GM23338 (cell line): ENCODE results near the gene PTPRC. TPM values are rescaled to one million over a fixed set of nuclear protein-coding genes. Genes with fewer than 3 reads are reported as not detected.

ENCODE experiments used
- ATAC-seq: fragments of 200-7000 bp; cut with Tn5 transposase; 3 replicates; pipeline ENCODE4 v1.9.1; 2020
- DNase-seq: peaks from one replicate; pipeline ENCODE4 v3.0.0-alpha.2; 2015; ENCODE audit warnings: low spot score
- H2AFZ ChIP-seq: fragments of 200-600 bp; sonication (generic); 2 replicates; pipeline ENCODE4 v1.8.0; 2016; ENCODE audit warnings: antibody characterized with exemption, mild to moderate bottlenecking, moderate library complexity
- H3F3A ChIP-seq: fragments of 200-600 bp; sonication (generic); replicated peaks from 2 replicates; pipeline ENCODE4 v1.8.0; 2017; ENCODE audit warnings: antibody characterized with exemption, mixed run types, low read depth
- H3K27ac ChIP-seq: fragments of 200-600 bp; sonication (generic); 2 replicates; pipeline ENCODE4 v1.6.1; 2016; ENCODE audit warnings: low read depth
- H3K27me3 ChIP-seq: fragments of 200-600 bp; sonication (generic); 2 replicates; pipeline ENCODE4 v1.8.0; 2016; ENCODE audit warnings: mild to moderate bottlenecking, mixed run types, moderate library complexity; ENCODE audit not compliant: insufficient read depth
- H3K36me3 ChIP-seq: fragments of 200-600 bp; sonication (generic); 2 replicates; pipeline ENCODE4 v1.8.0; 2016; ENCODE audit warnings: mild to moderate bottlenecking; ENCODE audit not compliant: insufficient read depth
- H3K4me1 ChIP-seq: fragments of 200-600 bp; sonication (generic); 2 replicates; pipeline ENCODE4 v1.8.0; 2016; ENCODE audit warnings: mild to moderate bottlenecking, moderate library complexity; ENCODE audit not compliant: insufficient read depth
- H3K4me2 ChIP-seq: fragments of 200-600 bp; sonication (generic); 2 replicates; pipeline ENCODE4 v1.7.1; 2017; ENCODE audit warnings: mixed run types
- H3K4me3 ChIP-seq: fragments of 200-600 bp; sonication (generic); 2 replicates; pipeline ENCODE4 v1.6.1; 2016; ENCODE audit warnings: mixed run types
- H3K79me2 ChIP-seq: fragments of 200-600 bp; sonication (generic); replicated peaks from 2 replicates; pipeline ENCODE4 v1.8.0; 2017; ENCODE audit warnings: mild to moderate bottlenecking; ENCODE audit not compliant: insufficient read depth
- H3K9me2 ChIP-seq: fragments of 200-600 bp; sonication (generic); 2 replicates; pipeline ENCODE4 v1.8.0; 2017; ENCODE audit not compliant: insufficient read depth
- H4K20me1 ChIP-seq: fragments of 200-600 bp; sonication (generic); replicated peaks from 2 replicates; pipeline ENCODE4 v1.8.0; 2017; ENCODE audit warnings: mild to moderate bottlenecking; ENCODE audit not compliant: insufficient read depth
- H3K27ac Mint-ChIP-seq: 2 replicates; pipeline ENCODE4 v1.8.0; 2020; ENCODE audit warnings: inconsistent platforms, mild to moderate bottlenecking, moderate library complexity, mixed read lengths
- H3K27me3 Mint-ChIP-seq: 3 replicates; pipeline ENCODE4 v1.8.0; 2022; ENCODE audit warnings: low read depth, mild to moderate bottlenecking, moderate library complexity, mixed read lengths, inconsistent platforms; ENCODE audit not compliant: insufficient read depth, poor library complexity
- H3K36me3 Mint-ChIP-seq: 3 replicates; pipeline ENCODE4 v1.8.0; 2021; ENCODE audit warnings: low read depth, mild to moderate bottlenecking, inconsistent platforms, moderate library complexity, mixed read lengths
- H3K4me1 Mint-ChIP-seq: 3 replicates; pipeline ENCODE4 v1.8.0; 2020; ENCODE audit warnings: mild to moderate bottlenecking, inconsistent platforms, mixed read lengths
- H3K4me3 Mint-ChIP-seq: 3 replicates; pipeline ENCODE4 v1.8.0; 2021; ENCODE audit warnings: moderate library complexity, mild to moderate bottlenecking, inconsistent platforms, mixed read lengths
- H3K9me3 Mint-ChIP-seq: 3 replicates; pipeline ENCODE4 v1.8.0; 2020; ENCODE audit warnings: moderate library complexity, mild to moderate bottlenecking, inconsistent platforms, mixed read lengths
- CREB1 ChIP-seq: fragments of 250-450 bp; sonication (Bioruptor Pico); IDR thresholded peaks from 2 replicates; pipeline ENCODE4 v1.5.0; 2020; ENCODE audit warnings: low read depth, mild to moderate bottlenecking, moderate library complexity
- ETS1 ChIP-seq: IDR thresholded peaks from 2 replicates; pipeline ENCODE4 v1.6.1; 2016; ENCODE audit warnings: antibody characterized with exemption
- EZH2 ChIP-seq: fragments of 200-600 bp; sonication (generic); IDR thresholded peaks from one replicate; pipeline ENCODE4 v1.8.0; 2017; ENCODE audit warnings: antibody characterized with exemption, mild to moderate bottlenecking, low read depth; ENCODE audit not compliant: unreplicated experiment
- EZH2phosphoT487 ChIP-seq: fragments of 200-600 bp; sonication (generic); IDR thresholded peaks from one replicate; pipeline ENCODE4 v1.8.1; 2018; ENCODE audit warnings: antibody characterized with exemption; ENCODE audit not compliant: unreplicated experiment
- JUNB ChIP-seq: IDR thresholded peaks from one replicate; pipeline ENCODE4 v1.6.1; 2016; ENCODE audit warnings: antibody characterized with exemption; ENCODE audit not compliant: unreplicated experiment
- NANOG ChIP-seq: IDR thresholded peaks from 2 replicates; pipeline ENCODE4 v1.6.1; 2016; ENCODE audit warnings: antibody characterized with exemption, borderline replicate concordance
- POLR2AphosphoS5 ChIP-seq: IDR thresholded peaks from 2 replicates; pipeline ENCODE4 v1.6.1; 2016; ENCODE audit warnings: antibody characterized with exemption, low read depth
- REST ChIP-seq: IDR thresholded peaks from one replicate; pipeline ENCODE4 v1.6.1; 2018; ENCODE audit warnings: antibody characterized with exemption; ENCODE audit not compliant: unreplicated experiment
- STAT1 ChIP-seq: IDR thresholded peaks from one replicate; pipeline ENCODE4 v1.6.1; 2016; ENCODE audit warnings: antibody characterized with exemption; ENCODE audit not compliant: unreplicated experiment
- ZNF114 ChIP-seq: fragments of 250-450 bp; sonication (Bioruptor Pico); IDR thresholded peaks from 2 replicates; pipeline ENCODE4 v1.5.0; 2020; ENCODE audit warnings: mild to moderate bottlenecking, moderate library complexity
- ZNF331 ChIP-seq: fragments of 250-450 bp; sonication (Bioruptor Pico); IDR thresholded peaks from 2 replicates; pipeline ENCODE4 v1.5.0; 2020; ENCODE audit warnings: low read depth, mild to moderate bottlenecking, moderate library complexity
- ZNF462 ChIP-seq: fragments of 250-450 bp; sonication (Bioruptor Pico); IDR thresholded peaks from 2 replicates; pipeline ENCODE4 v1.5.0; 2020; ENCODE audit warnings: mild to moderate bottlenecking, moderate library complexity
- polyA plus RNA-seq: library from polyadenylated mRNA; unstranded; fragments of >200 nt; fragmentation: Nextera tagmentation; extraction: Ambion mirVana; gene quantifications from 2 replicates; pipeline ENCODE4 v1.2.1, GENCODE V29; 2016
- total RNA-seq: library from RNA; depleted of rRNA; stranded (reverse); fragments of >200 nt; shearing (Covaris generic); gene quantifications from 2 replicates; pipeline ENCODE4 v1.2.3, GENCODE V29; 2014
- TF ChIP-seq, protein P1 (sequence below), 2 experiments: fragments of 200-600 bp in 1 of 2; sonication (generic) in 1 of 2; conservative IDR thresholded peaks; 2 replicates each; pipeline versions ENCODE4 v1.5.1 to v1.6.1; 2016 to 2017; ENCODE audit warnings: antibody characterized with exemption in 2 of 2, low read depth in 2 of 2, mild to moderate bottlenecking in 2 of 2, moderate library complexity in 1 of 2

Gene PTPRC
- total and polyA plus RNA-seq, 2 experiments from 2014 or later, result 0.10 to 0.52 TPM

DNA sequence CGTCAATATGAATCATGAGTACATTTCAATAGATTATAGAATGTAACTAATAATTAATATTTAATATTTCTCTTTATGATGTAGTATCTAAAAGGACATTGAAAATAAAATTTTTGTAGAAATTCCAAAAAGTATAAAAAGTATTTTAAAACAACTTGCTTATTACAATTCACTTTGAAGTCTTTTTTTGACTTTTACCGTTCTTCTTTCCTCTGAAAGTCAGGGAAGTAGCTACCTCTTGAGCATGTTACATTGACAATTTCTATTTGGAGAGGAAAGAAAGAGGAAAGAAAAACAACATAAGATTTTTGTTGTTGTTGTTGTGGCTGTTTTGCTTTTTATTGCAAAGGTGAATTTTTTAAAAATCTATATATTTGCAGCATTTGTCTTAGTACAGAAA, 1.3 kb downstream of the PTPRC start:
- no peaks in the 10 kb centered on the region for H3K27me3 ChIP-seq
- no peaks in the 10 kb centered on the region for H3K79me2 ChIP-seq
- H4K20me1 ChIP-seq, result no peaks in the 10 kb centered on the region
- no peak overlapping the region for H2AFZ ChIP-seq
- no peak overlapping the region for H3K4me2 ChIP-seq
- no peak overlapping the region for H3K4me3 ChIP-seq
- H3K27ac ChIP-seq, result no peak overlapping the region
- H3K27ac Mint-ChIP-seq, result no peak overlapping the region
- no peaks in the 10 kb centered on the region for H3K9me2 ChIP-seq
- H3K4me1 Mint-ChIP-seq, result peaks cover 4% of the 10 kb centered on the region; the same call in 2 of the 3 replicates
- TF ChIP-seq EZH2phosphoT487, result no peak
- TF ChIP-seq ZNF331 (CRISPR knock-in tag), result no peak
- TF ChIP-seq EZH2, result no peak
- TF ChIP-seq POLR2AphosphoS5, result no peak
- TF ChIP-seq ZNF462 (CRISPR knock-in tag), result no peak
- no peak for TF ChIP-seq ETS1
- no peak for TF ChIP-seq STAT1
- TF ChIP-seq, protein P1, sequence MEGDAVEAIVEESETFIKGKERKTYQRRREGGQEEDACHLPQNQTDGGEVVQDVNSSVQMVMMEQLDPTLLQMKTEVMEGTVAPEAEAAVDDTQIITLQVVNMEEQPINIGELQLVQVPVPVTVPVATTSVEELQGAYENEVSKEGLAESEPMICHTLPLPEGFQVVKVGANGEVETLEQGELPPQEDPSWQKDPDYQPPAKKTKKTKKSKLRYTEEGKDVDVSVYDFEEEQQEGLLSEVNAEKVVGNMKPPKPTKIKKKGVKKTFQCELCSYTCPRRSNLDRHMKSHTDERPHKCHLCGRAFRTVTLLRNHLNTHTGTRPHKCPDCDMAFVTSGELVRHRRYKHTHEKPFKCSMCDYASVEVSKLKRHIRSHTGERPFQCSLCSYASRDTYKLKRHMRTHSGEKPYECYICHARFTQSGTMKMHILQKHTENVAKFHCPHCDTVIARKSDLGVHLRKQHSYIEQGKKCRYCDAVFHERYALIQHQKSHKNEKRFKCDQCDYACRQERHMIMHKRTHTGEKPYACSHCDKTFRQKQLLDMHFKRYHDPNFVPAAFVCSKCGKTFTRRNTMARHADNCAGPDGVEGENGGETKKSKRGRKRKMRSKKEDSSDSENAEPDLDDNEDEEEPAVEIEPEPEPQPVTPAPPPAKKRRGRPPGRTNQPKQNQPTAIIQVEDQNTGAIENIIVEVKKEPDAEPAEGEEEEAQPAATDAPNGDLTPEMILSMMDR (conservative IDR thresholded peaks at IDR 0.05; ENCODE audit: low read depth in 2 of 2), result no peak
- no peak for TF ChIP-seq NANOG
- no peak for TF ChIP-seq ZNF114 (CRISPR knock-in tag)
- no peak for TF ChIP-seq CREB1 (CRISPR knock-in tag)
- no peak for TF ChIP-seq JUNB
- TF ChIP-seq REST, result no peak
- DNase-seq (no peak), ATAC-seq (no peak)
- no peaks in the 10 kb centered on the region for H3K27me3 Mint-ChIP-seq
- no peaks in the 10 kb centered on the region for H3F3A ChIP-seq
- H3K36me3 Mint-ChIP-seq, result no peaks in the 10 kb centered on the region
- H3K36me3 ChIP-seq, result no peaks in the 10 kb centered on the region
- no peak overlapping the region for H3K4me3 Mint-ChIP-seq
- H3K4me1 ChIP-seq, result no peaks in the 10 kb centered on the region
- no peaks in the 10 kb centered on the region for H3K9me3 Mint-ChIP-seq
